GM19238 (cell line): Measurements from ENCODE around the gene CPN2.

Source experiments
- DNase-seq: peaks from one replicate; pipeline ENCODE4 v3.0.0; 2011; ENCODE audit warnings: low spot score; ENCODE audit not compliant: insufficient read length

Gene CPN2

GRCh38 chr3:194354315-194354714 is 3.2 kb upstream of the CPN2 start:
- no peak for DNase-seq

GRCh38 chr3:194352667-194353246 is 1.6 kb upstream of the CPN2 start:
- DNase-seq: no peak

DNA sequence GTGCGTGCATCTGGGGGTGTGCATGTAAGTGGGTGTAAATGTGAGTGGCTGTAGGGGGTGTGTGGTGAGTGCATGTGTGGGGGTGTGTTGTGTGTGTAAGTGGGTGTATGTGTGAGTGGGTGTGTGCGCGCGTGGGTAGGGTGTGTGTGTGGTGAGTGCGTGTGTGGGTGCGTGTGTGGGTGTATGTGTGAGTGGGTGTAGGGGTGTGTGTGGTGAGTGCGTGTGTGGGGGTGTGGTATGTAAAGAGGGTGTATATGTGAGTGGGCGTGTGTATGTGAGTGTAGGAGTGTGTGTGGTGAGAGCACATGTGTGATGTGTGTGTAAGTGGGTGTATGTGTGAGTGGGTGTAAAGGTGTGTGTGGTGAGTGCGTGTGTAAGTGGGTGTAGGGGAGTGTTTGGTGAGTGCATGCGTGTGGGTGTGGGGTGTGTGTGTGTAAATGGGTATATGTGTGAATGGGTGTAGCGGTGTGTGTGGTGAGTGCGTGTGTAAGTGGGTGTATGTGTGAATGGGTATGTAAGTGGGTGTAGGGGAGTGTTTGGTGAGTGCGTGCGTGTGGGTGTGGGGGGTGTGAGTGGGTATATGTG is 916 bp upstream of the CPN2 start:
- no peak for DNase-seq

GRCh38 chr3:194350726-194351071 is 429 bp downstream of the CPN2 start:
- DNase-seq: no peak

- no peak for DNase-seq
Measured at GRCh38 chr3:194348354-194348753, 2.8 kb downstream of the CPN2 start.

DNA sequence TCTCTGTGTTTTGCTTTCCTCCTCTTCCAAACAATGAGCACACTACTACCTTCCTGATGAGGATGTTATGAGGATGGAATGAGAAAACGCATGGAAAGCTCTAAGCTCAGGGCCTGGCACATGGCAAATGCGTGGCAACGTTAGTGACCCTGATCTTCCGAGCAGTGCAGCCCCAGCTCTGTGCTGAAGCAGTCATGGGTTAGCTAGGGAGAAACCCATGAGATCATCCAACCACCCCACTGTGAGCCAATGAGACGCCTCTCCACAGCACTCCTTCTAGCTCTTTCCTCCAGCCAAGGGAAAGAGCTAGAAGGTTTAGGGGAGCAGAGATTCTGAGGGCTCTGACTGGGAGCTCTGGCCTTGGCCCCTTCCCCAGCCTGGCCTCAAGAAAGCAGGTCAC is 4.5 kb downstream of the CPN2 start:
- no peak for DNase-seq

DNA sequence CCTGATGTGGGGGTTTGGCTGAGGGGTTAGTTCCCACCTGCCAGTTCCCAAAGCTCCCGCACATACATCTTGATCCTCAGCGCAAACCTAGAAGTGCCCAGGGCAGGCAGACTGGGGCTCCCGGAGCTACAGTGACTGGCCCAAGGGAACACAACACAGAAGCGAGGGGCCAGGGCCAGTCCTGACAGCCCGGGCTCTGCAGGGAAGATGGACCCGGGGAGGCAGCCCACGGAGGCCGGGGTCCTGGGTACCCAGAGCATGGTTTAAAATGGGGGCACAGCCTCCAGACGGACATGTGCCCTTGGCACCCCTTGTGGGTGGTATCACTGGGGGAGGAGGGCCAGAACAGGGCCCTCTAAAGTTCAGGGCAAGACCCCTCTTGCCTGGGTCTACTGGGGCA is 5.1 kb downstream of the CPN2 start:
- no peak for DNase-seq

DNA sequence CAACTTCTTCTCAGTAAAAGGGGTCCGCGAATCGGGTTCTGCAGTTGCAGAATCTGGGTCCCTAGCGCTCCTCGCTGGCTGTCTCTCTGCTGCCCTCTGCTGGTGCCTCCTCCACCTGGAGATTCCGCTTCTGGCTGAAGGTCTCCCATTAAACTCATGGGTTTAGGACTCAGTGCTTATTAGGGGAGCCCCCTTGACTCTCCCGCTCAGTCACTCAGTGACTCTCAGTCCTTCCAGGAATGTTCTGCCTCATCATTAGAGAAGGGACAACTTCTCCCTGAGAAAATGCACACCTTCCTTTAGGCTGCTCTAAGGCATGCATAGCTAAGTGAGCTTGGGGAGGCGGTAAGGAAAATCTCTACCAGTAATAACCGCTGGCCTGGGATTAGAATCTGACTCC is 7.1 kb downstream of the CPN2 start:
- DNase-seq: peak; percentile 78

DNA sequence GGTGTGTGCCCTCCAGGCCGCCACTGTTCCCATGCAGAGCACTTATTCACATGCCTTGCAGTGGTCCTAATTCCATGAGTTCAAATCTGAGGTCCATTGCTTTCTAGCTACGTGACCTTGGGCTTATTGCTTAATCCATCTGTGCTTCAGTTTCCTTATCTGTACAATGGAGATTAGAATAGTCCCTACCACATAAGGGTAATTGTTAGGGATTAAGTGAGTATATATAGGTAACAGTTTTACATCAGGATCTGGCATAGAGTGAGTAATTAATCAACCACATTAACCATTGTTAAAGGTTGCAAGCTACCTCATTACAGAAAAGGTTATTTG is 7.6 kb downstream of the CPN2 start:
- DNase-seq: no peak

DNA sequence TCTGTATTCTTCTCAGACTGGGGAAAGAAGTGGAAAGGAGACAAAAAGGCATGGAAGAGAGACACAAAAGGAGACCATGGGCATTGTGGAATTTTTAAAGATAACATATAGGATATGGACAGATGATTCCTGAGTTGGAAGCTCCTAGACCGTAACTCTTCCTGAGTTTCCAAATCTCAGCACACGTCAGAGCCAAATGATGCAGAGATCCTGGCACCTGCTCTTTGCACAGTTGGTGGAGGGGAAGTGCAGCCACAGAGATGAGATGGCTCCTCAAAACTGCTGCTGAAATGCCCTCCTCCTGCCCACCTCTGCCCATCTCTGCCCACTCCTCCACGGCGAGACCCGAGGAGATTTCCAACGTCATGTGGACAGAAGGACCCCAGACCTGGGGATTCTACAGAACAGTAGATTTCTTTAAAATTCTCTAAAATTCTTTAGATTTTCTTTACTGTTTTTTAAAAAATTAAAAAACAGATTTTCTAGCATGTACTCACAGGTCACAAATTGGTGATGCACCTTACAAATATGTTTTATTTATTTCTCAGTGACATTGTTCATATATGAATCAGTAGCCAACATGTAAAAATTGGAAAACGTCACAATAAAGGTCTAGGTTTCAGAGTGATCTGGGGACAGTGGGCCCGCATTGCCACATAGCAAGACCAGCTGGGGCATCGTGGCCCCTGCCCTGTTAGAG is 8.1 kb downstream of the CPN2 start:
- no peak for DNase-seq

DNA sequence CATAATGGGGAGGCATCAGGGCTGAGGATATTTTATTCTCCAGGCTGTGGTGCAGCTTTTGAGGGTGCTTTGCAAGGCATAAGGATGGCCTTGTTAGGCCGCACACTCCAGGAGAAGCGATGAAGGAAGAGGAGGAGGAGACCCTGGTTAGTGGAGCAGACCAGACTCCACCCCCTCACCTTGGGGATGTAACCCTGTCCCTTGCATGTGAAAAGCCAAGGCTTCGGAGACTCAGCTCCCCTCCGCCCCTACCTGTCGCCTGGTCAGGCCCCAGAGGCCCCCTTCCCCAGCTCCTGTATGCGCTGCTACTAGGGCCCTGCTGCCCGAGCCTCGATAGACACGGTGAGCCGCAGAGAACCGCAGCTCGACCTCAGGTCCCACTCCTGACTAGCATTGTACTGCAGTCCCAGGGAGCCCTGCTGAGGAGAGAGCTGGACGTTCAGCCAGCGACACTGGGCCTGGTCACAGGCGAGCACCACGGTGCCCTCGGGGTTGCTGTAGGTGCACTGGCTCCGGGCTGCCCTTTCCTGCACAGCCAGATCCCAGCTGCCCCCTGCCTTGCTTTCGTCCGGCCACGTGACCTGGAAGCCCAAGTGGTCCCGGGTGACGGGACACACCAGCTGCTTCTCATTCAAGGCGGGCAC is 10.2 kb downstream of the CPN2 start:
- DNase-seq: no peak

DNA sequence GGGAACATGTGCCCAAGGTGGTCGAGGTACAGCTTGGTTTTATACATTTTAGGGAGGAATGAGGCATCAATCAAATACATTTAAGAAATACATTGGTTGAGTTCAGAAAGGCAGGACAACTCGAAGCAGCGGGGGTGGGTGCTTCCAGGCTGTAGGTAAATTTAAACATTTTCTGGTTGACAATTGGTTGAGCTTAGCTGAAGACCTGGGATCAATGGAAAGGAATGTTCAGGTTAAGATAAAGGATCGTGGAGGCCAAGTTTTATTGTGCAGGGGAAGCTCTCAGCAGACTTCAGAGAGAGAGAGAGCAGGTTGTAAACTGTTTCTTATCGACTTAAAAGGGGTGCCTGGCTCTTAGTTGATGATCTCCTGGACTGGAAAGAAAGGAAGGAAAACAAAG is 11.3 kb downstream of the CPN2 start:
- DNase-seq: no peak

- no peak for DNase-seq
Measured at GRCh38 chr3:194339356-194339755, 11.8 kb downstream of the CPN2 start.

- no peak for DNase-seq
Measured at GRCh38 chr3:194337965-194338753, 13.0 kb downstream of the CPN2 start.

DNA sequence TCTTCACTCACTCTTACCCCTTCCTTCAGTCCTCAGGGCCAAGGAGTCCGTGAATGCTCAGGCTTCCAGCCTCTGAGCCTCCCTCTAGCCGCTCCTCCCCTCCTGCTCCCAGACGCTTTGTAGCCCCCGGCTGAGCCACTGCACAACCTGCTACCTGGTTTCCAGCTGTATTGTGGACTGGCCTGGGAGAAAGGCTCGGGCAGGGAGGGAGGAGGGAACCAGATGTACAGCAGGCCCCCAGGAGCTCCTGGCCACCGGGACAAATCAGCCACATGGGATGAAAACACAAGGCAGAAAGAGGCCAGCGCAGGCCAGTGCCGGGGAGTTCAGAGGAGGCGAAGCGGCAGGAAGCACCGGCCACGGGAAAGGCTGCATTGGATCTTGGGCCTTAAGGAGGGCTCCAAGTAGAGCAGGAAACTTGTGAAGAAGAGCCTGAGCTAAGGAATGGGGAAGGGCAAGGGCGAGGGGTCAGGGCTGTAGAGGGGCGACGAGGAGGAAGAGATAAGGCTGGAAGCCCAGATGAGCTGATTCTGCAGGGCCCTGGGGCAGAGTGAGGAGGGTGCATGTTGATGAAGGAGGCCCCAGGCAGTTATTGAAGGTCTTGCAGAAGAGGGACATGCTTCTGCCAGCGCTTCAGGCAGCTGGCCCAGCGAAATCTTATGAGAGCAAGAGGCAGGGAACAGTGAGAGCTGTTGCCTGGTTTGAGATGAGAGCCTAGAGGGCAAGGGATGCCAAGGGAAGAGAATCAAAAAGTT is 14.3 kb downstream of the CPN2 start:
- no peak for DNase-seq

DNA sequence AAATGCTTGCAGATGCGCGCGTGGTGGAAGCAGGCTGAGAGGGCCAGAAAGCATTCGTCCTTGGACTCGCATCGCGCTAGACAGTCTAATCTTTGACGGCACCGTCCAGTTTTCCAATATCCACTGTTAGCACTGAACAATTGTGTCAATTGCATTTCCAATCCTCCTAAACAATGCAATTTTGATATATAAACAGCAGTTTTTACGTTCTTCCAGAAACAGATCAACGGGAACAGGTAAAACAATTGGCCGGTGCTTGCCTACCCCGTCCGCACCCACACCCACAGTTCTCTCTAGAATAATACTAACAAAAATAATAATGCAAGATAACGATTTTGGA is 17.2 kb downstream of the CPN2 start:
- no peak for DNase-seq

DNA sequence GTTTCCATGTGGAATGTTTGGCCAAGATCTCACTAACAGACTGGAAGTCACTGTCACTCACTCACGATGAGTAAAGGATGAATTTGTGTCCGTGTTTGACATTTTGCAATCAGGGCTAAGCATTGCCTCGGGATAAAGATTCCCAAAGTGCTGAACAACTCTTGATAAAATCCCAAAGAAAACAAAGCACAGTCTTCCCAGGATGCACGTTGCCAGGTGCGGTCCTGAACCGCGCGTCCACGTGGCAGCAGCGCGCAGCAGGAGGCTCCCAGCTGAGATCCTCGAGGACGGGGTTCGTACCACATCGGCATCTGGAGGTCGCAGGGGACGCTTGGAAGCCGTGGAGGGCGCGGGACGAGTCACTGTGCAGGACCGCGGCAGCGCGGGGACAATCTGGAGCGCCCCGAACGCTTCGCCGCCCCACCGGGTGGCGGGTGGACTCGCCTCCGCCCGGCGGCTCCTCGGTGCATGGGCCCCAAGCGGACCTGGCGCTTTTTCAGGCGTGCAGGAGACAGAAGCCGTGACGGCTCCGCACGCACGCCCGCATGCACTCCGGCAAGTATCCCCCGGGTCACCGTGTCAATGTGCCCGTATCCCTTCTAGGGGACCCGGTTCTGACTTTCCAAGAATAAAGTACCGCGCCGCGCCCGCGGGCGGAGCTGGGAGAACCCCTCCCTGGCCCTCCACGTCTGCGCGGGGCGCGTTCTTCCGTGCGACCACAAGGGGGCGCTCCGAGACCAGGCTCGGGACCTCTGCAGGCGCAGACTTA is 17.7 kb downstream of the CPN2 start:
- DNase-seq: peak; percentile 78

DNA sequence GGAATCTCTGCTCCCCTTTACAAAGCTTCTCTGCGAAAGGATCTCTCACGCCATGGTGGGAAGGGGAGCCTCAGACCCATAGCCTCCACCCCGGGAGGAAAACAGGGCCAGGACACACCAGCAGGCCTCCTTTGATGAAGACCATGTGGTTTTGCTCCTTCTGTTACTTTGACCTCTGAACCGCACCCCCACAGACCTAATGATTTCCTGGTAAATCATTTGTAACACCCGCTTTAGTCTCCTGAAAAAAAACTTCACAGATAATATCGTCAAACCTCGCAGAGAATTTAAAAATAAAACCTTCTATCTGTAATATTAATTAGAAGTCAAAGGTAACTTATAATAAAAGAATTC is 18.3 kb downstream of the CPN2 start:
- DNase-seq: no peak

GRCh38 chr3:194330579-194330978 is 20.5 kb downstream of the CPN2 start:
- DNase-seq: no peak

GRCh38 chr3:194330160-194330559 is 21.0 kb downstream of the CPN2 start:
- DNase-seq: no peak

DNA sequence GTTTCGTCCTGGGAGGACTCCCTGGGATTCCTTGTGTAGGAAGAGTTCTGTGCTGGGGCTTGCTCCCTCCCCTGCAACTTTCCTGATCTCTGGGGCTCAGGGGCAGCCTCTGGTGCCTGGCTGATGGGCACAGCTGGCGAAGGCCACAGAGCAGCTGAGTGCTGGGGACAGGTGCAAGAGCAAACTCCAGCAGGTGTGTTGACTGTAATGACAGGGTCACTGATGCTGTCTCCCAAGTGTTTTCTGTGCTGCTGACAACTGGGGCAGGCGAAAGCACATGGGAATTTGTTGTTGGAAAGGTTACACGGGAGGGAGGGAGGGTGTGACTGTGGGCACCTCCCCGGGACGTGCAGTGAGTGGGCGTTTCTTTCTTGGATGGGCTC is 21.6 kb downstream of the CPN2 start:
- no peak for DNase-seq
